SU-DHL-6 (cell line): Measurements from ENCODE around the gene DNAH7.

Source experiments
- CTCF ChIP-seq: fragments of 200-600 bp; sonication (generic); IDR thresholded peaks from one replicate; pipeline ENCODE4 v1.5.1; 2017; ENCODE audit warnings: antibody characterized with exemption, mild to moderate bottlenecking, low read length, moderate library complexity; ENCODE audit not compliant: insufficient read depth, poor library complexity, severe bottlenecking
- EZH2phosphoT487 ChIP-seq: fragments of 200-600 bp; sonication (generic), shearing (Covaris generic); conservative IDR thresholded peaks from 2 replicates; pipeline ENCODE4 v1.6.1; 2018; ENCODE audit warnings: mild to moderate bottlenecking, antibody characterized with exemption, low read length, moderate library complexity, mixed read lengths

- no peak for TF ChIP-seq CTCF
- TF ChIP-seq EZH2phosphoT487, result no peak
Observed at GRCh38 chr2:195961873-195962272, 106.8 kb downstream of the DNAH7 start.
